Upper lobe of left lung (tissue), 4 donors: ENCODE data around the gene OTOG.
A peak's percentile ranks its signal among the peaks of the same experiment; 100 is the strongest.

Experiments
- CTCF ChIP-seq, 6 experiments: fragments of 450-650 bp in 4 of 6; fragments of 200-600 bp in 2 of 6; sonication (generic) in 2 of 6; IDR thresholded peaks; one replicate each; pipeline ENCODE4 v1.5.1; 2016 to 2019; ENCODE audit warnings: antibody characterized with exemption in 6 of 6
- EP300 ChIP-seq, 4 donors: sonication (generic); formaldehyde crosslinking; IDR thresholded peaks; one replicate each; pipeline ENCODE4 v1.5.1; 2017; ENCODE audit warnings: antibody characterized with exemption in 4 of 4, control low read depth in 2 of 4
- POLR2A ChIP-seq, 4 donors: fragments of 450-650 bp; IDR thresholded peaks; one replicate each; pipeline ENCODE4 v1.5.1; 2016 to 2017; ENCODE audit warnings: antibody characterized with exemption in 4 of 4, mild to moderate bottlenecking in 2 of 4
- POLR2AphosphoS5 ChIP-seq, 2 donors: sonication (generic); formaldehyde crosslinking; IDR thresholded peaks; one replicate each; pipeline ENCODE4 v1.5.1; 2017; ENCODE audit warnings: antibody characterized with exemption in 2 of 2

- TF ChIP-seq POLR2AphosphoS5 (IDR thresholded peaks at IDR 0.05): no peak
- TF ChIP-seq POLR2A (IDR thresholded peaks at IDR 0.05): no peak
- peak in 5 of 6 experiments; percentile 40 to 57 (median 51) for TF ChIP-seq CTCF (IDR thresholded peaks at IDR 0.05)
- no peak for TF ChIP-seq EP300 (IDR thresholded peaks at IDR 0.05)
Observed at GRCh38 chr11:17528181-17528691, 18.8 kb upstream of the OTOG start.
